Stimulated activated CD4-positive, alpha-beta T cell treated with anti-CD3 and anti-CD28 coated beads, Interleukin-12 subunit alpha, Interleukin-12 subunit beta, amount 100 ng/mL, for 48 hours (primary cell): ENCODE data around the gene SCNN1B.

ENCODE experiments used
- DNase-seq, 3 donors: peaks; one replicate each; pipeline ENCODE4 v3.0.0-alpha.2; 2020; ENCODE audit warnings: low read depth in 2 of 3, low spot score in 1 of 3

SCNN1B gene

DNA sequence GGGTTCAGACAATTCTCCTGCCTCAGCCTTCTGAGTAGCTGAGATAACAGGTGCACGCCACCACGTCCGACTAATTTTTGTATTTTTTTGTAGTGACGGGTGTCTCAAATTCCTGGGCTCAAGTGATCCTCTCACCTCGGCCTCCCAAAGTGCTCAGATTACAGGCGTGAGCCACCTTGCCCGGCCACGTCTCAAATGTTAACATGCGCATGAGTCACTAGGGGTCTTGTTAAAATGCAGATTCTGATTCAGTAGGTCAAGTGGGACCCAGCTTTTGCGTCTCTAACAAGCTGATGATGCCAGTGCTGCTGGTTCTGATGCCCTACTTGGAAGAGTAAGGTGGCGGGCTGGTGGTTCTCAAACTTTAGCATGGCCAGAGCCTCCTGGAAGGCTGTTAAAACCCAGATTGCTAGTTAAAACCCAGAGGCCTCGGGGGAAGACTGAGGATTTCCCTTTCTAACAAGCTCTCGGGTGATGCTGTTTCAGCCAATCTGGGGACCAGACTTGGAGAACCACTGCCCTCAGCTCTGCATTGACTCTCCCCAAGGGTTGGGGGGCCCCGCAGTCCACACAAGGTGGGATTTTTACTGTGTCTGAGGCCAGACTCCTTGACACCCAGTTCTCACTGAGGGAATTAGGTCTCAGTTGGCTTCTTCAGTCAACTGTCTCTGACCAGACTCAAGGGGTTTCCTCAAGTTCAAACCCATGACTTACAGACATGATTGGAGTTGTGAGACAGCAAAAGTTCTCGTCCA lies 17.9 kb downstream of the SCNN1B start:
- no peak for DNase-seq

DNA sequence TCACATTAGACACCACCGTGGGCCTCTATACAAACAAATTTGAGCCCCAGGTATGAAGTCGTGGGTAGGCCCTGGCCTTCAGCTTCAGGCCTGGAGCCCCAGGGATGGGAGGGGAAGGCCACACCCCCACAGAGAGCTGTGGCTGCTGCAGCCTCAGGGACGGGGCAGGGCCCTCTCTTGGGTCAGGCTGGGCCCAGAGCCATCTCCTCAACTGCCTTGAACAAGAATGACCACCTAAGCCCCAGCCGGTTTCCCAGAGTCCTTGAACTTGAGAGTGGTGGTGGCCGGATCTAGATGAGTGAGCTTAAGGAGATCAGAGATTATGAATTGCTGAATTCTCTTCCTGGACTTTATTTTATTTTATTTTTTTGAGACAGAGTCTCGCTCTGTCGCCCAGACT lies 18.6 kb downstream of the SCNN1B start:
- DNase-seq: no peak

DNA sequence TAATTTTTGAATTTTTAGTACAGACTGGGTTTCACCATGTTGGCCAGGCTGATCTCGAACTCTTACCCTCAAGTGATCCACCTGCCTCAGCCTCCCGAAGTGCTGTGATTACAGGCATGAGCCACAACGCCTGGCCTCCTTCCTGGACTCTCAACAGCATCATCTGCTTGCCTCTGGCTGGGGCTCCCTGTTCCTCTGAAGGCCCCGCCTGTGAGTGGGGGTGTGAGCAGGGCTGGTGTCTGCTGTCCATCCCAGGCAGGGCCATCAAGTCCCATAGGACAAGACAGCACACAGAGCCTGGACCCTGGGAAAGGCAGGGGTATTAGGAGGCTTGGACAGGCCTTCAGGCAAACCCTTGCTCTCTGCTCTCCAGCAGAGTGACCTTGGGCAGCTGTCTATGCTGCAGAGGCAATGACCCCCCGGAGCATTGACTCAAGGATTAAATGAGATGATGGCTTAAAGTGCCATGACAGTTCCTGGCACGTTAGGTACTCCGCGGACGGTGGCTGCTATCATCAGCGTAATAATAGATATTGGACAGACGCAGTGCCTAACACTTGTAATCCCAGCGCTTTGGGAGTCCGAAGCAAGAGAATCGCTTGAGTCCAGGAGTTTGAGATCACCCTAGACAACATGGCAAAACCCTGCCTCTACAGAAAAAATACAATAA lies 19.2 kb downstream of the SCNN1B start:
- no peak for DNase-seq

DNA sequence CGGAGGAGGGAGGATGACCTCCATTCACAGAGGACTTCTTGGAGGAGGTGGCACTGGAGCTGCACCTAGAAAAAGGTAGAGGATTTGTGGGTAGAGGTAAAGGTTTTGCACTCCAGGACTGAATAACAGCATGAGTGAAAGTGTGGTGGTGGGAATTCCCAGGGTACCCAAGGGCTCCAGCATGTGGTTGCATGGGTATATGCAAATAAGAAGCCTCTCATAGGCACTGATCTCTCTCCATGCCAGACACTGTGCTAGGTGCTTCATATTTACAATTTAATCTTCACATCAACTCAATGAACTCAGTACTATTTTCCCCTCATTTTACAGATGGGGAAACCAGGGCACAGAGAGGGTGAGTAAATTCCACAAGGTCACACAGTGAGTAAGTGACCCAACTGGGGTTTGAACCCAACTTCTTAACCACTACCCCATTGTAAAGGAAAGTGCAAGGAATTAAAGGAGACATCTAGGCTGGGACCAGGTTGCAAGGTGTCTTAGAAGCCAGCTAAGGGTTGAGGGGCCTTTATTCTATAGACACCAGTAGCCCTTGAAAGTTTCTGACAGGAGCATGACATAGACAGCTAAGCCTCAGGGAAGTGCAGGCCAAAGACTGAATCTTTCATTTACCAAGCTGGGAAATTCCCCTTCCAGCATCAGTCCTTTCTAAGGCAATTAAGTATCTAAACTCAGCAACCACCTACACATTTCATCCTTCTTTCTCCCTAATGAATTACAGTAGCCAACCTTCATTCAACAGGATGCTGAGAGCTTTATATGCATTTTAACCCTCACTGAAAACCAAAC lies 21.3 kb downstream of the SCNN1B start:
- no peak for DNase-seq

DNA sequence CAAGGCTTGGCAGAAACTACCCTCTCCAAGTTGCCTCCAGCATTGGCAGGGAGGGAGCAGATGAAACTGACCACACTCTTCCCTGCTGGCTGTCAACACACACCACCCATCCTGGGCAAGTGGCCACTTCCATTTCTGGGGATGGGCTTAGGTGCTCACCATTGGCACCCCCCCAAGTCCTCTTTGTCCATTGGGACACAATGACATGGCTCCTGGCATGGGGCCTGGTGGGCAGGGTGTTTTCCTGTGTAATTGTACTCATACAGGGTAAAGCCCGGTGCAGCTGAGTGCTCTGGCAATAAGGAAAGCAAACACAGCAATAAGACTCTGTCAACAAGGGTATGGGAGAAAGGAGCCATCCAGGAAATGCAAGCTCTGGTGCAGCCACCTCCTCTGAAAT lies 22.6 kb downstream of the SCNN1B start:
- no peak for DNase-seq

DNA sequence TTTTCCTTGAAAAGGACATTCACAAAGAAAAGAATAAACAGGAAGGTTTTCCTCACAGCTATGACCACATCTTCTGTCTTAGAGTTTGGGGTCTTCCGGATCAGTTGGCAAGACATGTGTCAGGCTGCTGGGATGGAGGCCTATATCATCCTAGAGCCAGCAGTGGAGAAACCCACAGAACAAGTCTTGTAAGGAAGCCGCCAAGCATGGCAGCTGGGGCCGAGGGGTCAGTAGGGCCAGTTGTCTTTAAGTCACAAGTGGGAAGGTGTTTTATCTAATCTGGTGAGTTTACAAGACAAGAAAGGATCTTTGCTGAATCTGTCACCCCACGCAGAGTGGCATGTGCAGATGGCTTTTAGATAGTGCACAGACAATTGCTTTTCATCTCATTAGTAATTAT lies 25.7 kb downstream of the SCNN1B start:
- DNase-seq: no peak

DNA sequence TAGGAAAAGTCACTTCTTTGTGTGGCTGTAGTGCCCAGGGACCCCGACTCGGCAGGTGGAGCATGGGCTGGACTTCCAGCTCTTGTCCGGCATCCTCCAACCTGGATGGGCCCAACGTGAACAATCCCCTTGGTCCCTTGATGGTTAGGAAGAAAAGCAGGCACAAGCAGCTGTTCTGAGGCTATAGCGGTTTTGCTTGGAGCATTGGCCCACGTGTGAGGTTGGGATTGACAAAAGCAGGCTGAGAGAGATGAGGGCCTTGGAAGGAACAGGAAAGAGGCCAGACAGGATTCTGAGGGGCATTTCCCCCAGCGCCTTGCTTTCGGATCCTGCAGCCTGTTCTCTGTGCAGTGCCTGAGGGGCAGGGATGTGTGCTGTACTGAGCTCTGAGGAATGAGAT lies 28.1 kb downstream of the SCNN1B start:
- no peak for DNase-seq

DNA sequence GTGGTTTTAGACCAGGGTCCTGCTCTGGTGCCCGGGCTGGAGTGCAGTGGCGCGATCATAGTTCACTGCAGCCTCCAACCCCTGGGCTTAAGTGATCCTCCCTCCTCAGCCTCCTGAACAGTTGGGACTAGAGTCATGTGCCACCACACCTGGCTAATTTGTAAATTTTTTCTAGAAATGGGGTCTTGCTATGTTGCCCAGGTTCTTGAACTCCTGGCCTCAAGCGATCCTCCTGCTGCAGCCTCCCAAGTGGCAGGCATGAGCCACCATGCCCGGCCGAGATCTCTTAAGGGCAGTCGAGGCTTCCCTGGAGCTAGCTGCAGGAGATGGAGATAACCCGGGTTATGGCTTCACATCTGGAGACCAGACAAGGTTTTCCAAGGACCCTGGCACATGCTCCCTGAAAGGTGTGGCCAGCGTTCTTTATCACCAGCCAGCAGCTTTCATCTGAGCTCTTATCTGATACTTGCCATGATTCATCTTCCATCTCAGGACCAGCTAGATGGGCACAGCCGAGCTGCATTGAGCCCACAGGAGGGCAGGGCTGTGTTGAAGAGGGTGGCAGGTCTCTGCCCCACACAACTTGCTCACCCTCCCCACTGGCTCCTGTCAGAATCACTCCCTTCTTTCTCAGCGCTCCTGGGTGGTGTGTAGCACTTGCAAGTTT lies 28.6 kb downstream of the SCNN1B start:
- no peak for DNase-seq

DNA sequence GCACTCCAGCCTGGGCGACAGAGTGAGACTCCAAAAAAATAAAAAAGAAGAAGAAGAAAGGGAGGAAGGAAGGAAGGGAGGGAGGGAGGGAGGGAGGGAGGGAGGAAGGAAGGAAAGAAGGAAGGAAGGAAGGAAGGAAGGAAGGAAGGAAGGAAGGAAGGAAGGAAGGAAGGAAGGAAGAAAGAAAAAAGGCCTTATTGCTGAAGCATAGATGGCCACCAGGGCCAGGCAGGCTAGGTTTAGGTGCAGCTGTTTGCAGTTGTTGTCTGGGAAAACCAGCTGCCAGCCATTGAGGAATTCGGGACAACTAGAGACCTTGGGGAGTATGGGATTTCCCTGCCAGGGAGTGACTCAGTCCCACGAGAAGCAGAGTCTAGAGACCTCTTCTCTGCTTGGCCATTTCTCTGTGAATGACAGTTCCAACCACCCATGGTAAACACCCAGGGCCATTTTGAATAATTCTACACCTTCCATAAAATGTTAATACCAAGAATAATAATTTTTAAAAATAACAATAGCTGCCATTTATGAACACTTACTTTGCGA lies 31.0 kb downstream of the SCNN1B start:
- no peak for DNase-seq

DNA sequence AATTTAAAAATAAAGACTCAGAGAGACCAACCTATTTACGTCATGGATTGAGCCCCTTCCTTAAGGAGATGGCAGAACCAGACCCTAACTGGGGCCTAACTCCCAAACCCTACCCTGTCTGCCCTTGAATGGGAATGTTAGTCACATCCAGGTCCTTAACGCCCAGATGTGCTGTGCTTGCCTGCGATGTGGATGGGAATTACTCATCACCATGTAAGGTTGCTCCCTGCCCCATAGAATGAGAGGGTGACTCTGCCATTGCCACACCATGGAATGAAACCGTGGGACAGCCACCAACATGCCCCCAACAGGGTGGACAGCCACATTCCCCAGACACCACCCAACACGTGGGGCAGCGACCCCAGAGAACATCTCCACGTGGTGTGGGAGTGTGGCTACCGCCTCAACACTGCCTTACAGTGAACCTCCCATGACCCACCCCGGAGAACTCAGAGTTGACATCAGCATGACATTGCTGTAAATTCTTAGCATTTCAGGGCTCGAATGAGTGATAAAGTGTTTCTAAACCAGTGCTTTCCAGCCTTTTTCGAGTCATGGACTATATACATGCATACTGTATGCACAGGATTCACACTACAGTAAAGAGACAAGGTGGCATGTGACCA lies 31.8 kb downstream of the SCNN1B start:
- DNase-seq: no peak

DNA sequence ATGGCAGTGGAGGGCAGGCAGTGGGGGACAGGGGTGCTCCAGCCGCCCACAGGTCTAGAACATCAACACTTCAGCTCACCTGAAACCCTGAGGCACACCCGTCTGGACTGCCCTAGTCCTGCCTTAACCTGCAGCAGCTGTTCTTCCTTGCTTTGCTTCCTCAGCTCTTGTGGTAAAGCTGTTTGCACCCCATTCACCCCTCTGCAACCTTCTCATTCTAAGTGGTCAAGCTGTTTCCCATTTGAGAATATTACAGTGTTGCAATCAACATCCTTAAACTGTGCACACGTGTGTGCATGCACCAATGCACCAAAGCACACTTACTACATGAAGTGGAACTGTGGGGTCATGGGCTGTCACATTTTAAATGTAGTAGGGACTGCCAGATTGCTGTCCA lies 32.4 kb downstream of the SCNN1B start:
- DNase-seq: no peak

DNA sequence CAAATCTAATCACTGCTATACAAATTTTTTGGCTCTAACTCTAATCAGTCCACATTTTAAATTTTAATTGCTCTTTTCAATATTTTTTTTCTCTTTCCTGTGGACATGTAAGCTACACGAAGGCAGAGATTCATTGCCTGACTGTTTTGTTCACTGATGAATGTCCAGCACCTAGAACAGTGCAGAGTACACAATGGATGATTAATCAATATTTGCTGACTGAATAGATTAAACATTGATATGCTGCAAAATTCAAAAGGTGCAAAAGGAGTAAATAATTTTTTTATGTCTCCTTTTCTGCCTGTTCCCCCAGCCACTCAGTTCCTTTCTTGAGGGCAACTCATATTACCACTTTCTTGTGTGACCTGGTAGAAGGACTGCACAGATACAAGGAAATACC lies 32.8 kb downstream of the SCNN1B start:
- DNase-seq: no peak

DNA sequence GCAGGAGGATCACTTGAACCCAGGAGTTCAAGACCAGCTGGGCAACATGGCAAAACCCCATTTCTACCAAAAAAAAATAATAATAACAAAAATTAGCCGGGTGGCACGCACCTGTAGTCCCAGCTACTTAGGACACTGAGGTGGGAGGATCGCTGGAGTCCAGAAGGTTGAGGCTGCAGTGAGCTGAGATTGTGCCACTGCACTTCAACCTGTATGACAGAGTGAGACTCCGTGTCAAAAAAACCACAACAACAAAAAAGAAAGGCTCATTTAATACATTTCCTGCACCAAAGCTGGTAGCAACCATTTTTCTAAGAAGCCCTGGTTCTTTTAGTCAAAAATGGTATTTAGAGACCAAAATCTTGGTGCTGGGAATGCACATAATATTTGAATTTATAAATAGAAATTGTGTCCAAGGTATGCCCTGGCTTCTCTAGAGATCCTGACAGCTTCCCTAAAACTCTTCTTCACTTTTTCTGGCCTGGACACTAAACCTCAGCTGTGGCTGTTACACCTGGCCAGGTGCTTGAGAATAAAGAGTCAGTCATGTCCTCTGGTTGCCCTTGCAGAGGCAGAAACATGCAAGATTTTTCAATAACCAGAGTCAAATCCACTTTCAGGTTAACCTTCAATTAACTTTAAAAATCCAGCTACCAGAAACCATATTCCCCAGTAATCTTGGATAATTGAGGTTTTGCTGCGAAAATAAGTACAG lies 35.9 kb downstream of the SCNN1B start:
- no peak for DNase-seq

DNA sequence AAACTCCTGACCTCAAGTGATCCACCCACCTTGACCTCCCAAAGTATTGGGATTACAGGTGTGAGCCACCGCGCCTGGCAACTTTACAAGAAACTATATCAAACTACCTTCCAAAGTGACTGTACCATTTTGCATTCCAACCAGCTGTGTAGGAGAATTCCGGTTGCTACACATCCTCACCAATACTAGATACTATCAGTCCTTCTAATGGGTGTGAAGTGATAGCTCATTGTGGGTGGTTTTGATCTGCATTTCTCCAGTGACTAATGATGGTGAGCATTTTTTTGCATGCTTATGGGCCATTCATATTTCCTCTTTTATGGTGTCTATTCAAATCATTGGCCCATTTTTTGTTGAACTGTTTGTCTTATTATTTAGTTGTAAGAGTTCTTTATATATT lies 37.7 kb downstream of the SCNN1B start:
- no peak for DNase-seq

DNA sequence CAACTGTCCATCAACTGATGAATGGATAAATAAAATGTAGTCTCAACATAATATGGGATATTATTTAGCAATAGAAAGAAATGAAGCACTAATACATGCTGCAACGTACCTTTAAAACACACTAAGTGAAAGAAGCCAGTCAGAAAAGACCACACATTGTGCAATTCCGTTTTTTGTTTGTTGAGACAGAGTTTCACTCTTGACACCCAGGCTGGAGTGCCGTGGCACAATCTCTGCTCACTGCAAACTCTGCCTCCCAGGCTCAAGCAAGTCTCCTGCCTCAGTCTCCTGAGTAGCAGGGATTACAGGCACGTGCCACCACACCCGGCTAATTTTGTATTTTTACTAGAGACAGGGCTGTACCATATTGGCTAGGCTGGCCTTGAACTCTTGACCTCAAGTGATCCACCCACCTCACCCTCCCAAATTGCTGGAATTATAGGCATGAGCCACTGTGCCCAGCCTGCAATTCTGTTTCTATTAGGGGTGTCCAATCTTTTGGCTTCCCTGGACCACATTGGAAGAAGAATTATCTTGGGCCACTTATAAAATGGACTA lies 40.1 kb downstream of the SCNN1B start:
- DNase-seq: no peak

DNA sequence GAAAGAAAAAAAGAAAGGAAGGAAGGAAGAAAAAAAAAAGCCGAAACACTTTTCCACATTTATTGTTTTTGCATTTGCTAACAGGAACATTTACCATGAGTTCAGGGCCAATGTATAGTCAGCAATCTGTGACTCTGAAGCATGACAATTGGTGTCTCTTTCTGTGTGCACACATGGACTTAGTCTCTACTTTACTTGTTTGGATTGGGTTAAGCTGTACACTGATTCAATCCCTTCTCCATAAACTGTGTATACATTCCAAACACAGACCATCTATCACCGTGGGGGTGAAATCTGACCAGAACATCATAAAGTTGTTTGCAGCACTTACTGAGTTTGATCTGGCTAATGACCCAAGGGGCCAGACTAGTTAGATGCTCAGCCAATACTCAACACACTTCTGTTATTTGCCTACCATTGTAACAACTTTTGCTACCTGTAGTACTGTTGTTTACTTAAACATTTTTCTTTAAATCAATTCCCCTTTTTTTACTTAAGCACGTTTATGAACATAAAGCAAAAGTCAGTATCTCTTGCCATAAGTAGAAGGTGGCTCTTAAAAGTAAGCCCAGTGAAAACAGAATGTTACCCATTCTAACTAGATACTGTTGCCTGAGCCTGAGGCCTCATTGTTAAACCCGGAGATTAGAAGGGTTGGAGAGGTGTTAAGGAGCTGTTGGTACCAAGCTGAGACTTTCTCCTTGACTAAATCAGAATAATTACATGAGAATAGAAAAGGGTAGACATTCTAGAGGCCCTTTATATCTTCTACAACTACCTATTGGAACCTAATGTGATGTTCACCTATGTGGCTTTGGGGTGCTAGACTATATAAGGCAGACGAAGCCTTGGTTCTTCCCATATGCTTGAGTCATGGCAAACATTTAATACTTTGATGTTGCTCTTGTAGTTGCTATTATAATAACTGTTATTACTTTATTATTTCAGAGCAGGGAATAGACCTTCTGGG lies 41.8 kb downstream of the SCNN1B start:
- DNase-seq: no peak

DNA sequence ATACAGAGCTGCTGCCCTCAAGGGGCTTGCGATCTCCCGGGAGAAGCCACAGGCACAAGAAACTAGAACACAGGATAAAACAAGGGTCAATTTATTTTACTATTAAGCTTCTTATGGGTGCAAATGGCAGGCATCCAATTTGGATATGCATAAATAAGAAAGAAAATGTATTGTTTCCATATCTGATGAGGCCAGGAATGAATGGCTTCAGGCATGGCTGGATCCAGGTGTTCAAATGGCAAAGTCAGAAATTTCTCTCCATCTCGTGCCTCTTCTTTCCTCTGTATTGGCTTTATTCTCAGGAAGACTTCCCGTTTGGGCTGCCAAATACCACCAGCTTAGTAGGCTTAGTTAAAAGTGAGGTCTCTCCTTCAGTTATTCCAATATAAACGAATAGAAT lies 43.1 kb downstream of the SCNN1B start:
- DNase-seq: no peak

DNA sequence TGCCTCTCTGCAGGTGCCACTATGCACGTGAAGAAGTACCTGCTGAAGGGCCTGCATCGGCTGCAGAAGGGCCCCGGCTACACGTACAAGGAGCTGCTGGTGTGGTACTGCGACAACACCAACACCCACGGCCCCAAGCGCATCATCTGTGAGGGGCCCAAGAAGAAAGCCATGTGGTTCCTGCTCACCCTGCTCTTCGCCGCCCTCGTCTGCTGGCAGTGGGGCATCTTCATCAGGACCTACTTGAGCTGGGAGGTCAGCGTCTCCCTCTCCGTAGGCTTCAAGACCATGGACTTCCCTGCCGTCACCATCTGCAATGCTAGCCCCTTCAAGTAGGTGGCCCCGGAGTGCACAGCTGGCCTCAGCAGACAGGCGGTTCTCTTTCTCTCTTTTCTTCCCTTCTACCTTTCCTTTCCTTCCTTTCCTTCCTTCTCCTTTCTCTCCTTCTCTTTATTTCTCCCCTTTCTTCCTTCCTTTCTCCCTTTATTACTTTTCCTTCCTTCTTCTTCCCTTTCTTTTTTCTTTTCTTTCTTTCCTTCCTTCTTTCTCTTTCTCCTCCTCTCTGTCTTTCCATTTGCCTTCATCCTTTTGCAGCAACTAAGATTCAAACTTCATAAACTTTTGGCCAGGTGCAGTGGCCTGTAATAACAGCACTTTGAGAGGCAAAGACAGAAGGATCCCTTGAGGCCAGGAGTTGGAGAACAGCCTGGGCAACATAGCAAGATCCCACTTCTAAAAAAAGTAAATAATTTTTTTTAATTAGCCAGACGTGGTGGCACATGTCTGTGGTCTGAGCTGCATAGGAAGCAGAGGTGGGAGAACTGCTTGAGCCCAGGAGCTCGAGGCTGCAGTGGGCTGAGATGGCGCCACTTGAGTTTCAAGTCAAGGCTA lies 46.7 kb downstream of the SCNN1B start:
- no peak for DNase-seq
